ENCODE measurements around the gene CARD16. TPM values are rescaled to one million over a fixed set of nuclear protein-coding genes. Genes with fewer than 3 reads are reported as not detected.

CARD16 gene
- total and polyA plus RNA-seq, 7 experiments from 2014 or later = 37.1 to 184 (median 69.4) TPM

Other genes starting within 250 kb of the CARD16 start
- gene CASP12, start 146.9 kb downstream of the CARD16 start, total RNA-seq = not detected
- gene CASP12, start 146.9 kb downstream of the CARD16 start, polyA plus RNA-seq = not detected
- gene CASP4, start 76.8 kb downstream of the CARD16 start, total RNA-seq = 10 to 100 TPM; 60.7 to 94.7 (median 76.9) TPM
- gene CASP4, start 76.8 kb downstream of the CARD16 start, polyA plus RNA-seq = 10 to 100 TPM; 59.5 to 75.1 TPM
- gene CASP5, start 22.2 kb downstream of the CARD16 start, total RNA-seq = 1 to 10 TPM in 1 of 5 experiments, under 1 TPM in 1, not detected in 3; 0.45 to 2.9 TPM
- not detected for gene CASP5, start 22.2 kb downstream of the CARD16 start, polyA plus RNA-seq
- gene CASP1, start 10.2 kb downstream of the CARD16 start, total RNA-seq = 100 to 1,000 TPM in 1 of 5 experiments, 10 to 100 TPM in 4; 29.5 to 141 (median 51.8) TPM
- 10 to 100 TPM; 70.1 to 70.3 TPM for gene CASP1, start 10.2 kb downstream of the CARD16 start, polyA plus RNA-seq
- not detected for gene CARD18, start 94.4 kb upstream of the CARD16 start, total RNA-seq
- not detected for gene CARD18, start 94.4 kb upstream of the CARD16 start, polyA plus RNA-seq